Measurements from ENCODE around the gene MED7. TPM values are rescaled to one million over a fixed set of nuclear protein-coding genes. Genes with fewer than 3 reads are reported as not detected.

MED7 gene
- total RNA-seq, 2 donors from 2014 or later, result 6.2 to 6.8 TPM

DNA sequence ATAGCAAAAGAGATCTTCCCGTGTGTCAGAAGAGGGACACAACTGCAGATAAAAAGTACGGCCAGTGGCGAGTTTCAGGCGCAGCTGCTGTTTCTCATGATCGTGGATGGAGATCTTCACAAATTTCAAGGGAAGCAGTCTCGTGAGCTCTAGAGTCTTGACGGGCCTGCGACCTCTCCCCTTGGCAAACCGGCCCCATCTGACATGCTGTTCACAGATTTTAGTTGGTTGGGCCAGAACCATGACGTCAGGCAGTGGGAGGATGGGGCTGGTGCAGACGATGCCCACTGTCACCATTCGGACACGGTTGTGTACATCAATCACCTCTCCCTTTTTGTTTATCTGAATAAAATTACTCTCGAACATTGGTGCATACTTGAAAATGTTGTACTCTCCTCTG is 23.0 kb upstream of the MED7 start:
- no peaks in the 10 kb centered on the region for H3K27me3 ChIP-seq
- H3K4me1 ChIP-seq, result no peaks in the 10 kb centered on the region
- no peak overlapping the region for H3K4me3 ChIP-seq
- H3K36me3 ChIP-seq, result no peaks in the 10 kb centered on the region
- H3K27ac ChIP-seq, result no peak overlapping the region
- no peaks in the 10 kb centered on the region for H3K9me3 ChIP-seq
- DNase-seq (ENCODE audit: low spot score), result no peak
- TF ChIP-seq, protein P1, sequence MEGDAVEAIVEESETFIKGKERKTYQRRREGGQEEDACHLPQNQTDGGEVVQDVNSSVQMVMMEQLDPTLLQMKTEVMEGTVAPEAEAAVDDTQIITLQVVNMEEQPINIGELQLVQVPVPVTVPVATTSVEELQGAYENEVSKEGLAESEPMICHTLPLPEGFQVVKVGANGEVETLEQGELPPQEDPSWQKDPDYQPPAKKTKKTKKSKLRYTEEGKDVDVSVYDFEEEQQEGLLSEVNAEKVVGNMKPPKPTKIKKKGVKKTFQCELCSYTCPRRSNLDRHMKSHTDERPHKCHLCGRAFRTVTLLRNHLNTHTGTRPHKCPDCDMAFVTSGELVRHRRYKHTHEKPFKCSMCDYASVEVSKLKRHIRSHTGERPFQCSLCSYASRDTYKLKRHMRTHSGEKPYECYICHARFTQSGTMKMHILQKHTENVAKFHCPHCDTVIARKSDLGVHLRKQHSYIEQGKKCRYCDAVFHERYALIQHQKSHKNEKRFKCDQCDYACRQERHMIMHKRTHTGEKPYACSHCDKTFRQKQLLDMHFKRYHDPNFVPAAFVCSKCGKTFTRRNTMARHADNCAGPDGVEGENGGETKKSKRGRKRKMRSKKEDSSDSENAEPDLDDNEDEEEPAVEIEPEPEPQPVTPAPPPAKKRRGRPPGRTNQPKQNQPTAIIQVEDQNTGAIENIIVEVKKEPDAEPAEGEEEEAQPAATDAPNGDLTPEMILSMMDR (IDR thresholded peaks at IDR 0.05), result no peak

DNA sequence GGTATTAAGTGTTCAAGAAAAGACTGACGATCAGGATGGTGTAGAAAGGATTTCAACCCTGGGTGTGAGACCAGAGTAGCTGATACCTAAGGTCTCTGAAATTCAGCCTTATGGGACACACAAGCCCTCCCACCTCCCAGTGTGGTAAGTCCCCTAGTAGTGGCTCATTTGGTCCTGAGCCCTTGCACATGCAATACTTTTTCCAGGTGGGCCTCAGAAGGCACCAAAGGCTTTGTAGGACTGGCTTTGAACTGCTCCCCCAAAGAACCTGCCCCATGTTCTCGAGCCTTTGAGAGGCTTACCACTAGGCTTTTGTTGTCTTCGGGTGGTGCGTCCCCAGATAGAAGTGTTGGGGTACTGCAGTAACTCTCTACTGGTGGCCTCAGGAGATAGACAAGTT is 22.6 kb upstream of the MED7 start:
- Histone ChIP-seq H3K27ac (no peak overlapping the region), H3K36me3 (no peaks in the 10 kb centered on the region), H3K4me3 (no peak overlapping the region), H3K9me3 (no peaks in the 10 kb centered on the region), H3K27me3 (no peaks in the 10 kb centered on the region), H3K4me1 (no peaks in the 10 kb centered on the region)
- peak; percentile 36 for DNase-seq (ENCODE audit: low spot score)
- TF ChIP-seq, protein P1 (IDR thresholded peaks at IDR 0.05), result no peak

DNA sequence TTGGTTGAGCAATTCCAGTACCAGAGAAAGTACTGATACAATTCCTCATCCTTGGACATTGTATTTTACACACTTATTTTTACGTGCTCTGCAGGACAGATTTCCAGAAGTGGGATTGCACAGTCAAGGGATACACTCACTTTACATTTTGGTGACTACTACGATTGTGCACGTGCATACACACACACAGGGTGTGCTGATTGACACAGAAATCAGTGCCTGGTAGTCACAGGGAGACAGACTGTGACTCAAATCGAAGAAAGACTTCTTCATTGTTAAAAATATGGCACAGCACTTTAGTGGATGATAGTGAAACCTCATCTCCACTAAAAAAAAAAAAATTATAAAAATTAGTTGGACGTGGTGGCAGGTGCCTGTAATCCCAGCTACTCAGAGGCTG is 21.9 kb upstream of the MED7 start:
- H3K27me3 ChIP-seq, result no peaks in the 10 kb centered on the region
- no peaks in the 10 kb centered on the region for H3K36me3 ChIP-seq
- no peaks in the 10 kb centered on the region for H3K9me3 ChIP-seq
- no peak for DNase-seq (ENCODE audit: low spot score)
- TF ChIP-seq, protein P1 (IDR thresholded peaks at IDR 0.05), result no peak
- H3K4me3 ChIP-seq, result no peak overlapping the region
- no peak overlapping the region for H3K27ac ChIP-seq
- no peaks in the 10 kb centered on the region for H3K4me1 ChIP-seq

DNA sequence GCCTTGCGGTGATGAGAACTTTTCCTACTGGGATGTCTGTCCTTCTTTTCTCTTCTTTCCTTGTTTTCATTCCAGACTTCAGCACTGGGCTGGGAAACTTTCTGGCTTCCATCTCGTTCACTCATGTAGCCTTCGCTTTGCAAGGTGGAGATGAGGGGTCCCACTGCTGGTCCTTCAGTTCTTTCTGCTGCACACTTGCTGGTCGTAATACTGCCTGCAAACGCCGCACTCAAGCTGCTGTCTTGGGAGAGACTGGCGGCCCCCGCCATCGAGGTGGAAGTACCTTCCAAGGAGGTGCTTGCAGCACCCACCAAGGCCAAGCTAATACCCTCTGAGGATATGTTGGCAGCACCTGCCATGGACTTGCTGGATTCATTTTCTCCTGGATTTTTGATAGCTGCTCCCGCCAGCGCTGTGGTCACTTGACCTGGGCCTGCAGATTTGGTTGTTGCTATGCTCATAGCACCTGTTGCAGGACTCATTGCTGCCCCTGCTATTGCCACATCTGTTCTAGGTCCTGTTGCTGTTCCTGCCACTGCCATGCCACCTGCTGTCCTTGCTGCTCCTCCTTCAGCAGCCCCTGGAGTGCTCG is 20.4 kb upstream of the MED7 start:
- Histone ChIP-seq H3K9me3 (no peaks in the 10 kb centered on the region), H3K4me3 (no peak overlapping the region), H3K4me1 (no peaks in the 10 kb centered on the region), H3K36me3 (no peaks in the 10 kb centered on the region), H3K27ac (no peak overlapping the region), H3K27me3 (no peaks in the 10 kb centered on the region)
- DNase-seq (ENCODE audit: low spot score), result peak; percentile 48
- TF ChIP-seq, protein P1 (IDR thresholded peaks at IDR 0.05), result no peak

DNA sequence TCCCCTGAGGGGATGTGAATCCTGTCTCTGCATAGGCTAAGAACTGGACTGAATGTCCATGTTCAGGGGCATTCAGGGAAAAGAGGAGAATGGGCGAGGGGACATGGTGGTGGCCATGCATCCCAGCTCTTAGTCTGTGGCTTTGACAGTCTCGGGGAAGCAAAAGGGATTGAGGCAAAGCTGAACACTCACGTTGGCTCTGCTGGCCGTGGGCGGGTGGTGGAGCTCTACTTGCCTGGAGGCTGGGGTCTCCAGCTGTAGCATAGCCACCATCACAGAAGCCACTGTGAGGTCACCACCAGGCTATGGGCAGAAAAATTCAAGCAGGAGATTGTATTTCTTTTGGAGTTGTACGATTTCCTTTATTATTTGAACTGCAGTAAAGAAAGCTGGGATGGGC is 19.3 kb upstream of the MED7 start:
- H3K4me3 ChIP-seq, result no peak overlapping the region
- TF ChIP-seq, protein P1 (IDR thresholded peaks at IDR 0.05), result no peak
- peak; percentile 16 for DNase-seq (ENCODE audit: low spot score)

DNA sequence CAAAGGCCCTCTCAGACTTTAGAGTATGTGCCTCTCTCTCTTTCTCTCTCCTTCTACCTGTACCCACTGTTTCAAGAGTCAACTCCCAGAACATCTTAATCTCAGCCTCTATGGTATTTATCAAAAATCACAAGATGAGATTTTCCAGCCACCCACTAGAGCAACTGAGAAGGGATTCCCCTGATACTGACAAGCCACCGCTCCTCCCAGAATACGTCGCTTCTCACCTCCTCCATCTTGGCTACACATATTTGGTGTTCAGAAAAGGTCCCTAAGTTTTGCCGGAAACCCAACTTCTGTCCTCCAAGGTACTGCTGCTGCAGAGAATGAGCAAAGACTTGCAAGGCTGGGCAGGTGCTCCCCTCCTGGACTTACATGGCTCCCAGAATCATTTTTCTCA is 17.3 kb upstream of the MED7 start:
- no peaks in the 10 kb centered on the region for H3K36me3 ChIP-seq
- H3K27ac ChIP-seq, result no peak overlapping the region

More for the DNA sequence above, 19.3 kb upstream of the MED7 start:
- Histone ChIP-seq H3K4me1 (no peaks in the 10 kb centered on the region), H3K27me3 (no peaks in the 10 kb centered on the region), H3K9me3 (no peaks in the 10 kb centered on the region), H3K36me3 (no peaks in the 10 kb centered on the region), H3K27ac (no peak overlapping the region)

More for the DNA sequence above, 17.3 kb upstream of the MED7 start:
- no peak overlapping the region for H3K4me3 ChIP-seq
- DNase-seq (ENCODE audit: low spot score), result peak; percentile 36
- no peaks in the 10 kb centered on the region for H3K4me1 ChIP-seq
- H3K27me3 ChIP-seq, result no peaks in the 10 kb centered on the region
- TF ChIP-seq, protein P1 (IDR thresholded peaks at IDR 0.05), result no peak
- H3K9me3 ChIP-seq, result no peaks in the 10 kb centered on the region

Data from right atrium auricular region (tissue), 2 donors.